Activated CD8-positive, alpha-beta T cell treated with anti-CD3 and anti-CD28 coated beads, Interleukin-2, amount 10 ng/mL, durations not matched to agents 7 days and 5 days (primary cell): ENCODE results near the gene C17orf114.
A peak's percentile ranks its signal among the peaks of the same experiment; 100 is the strongest.

Experiments used
- ATAC-seq: fragments of 150-1000 bp; cut with Tn5 transposase; one replicate; pipeline ENCODE4 v1.10.0; 2021; ENCODE audit warnings: moderate library complexity
- CTCF ChIA-PET: fragments of 350-600 bp; sonication (Branson Sonifier 250); formaldehyde crosslinking; loops from one replicate; lab custom pipeline; 2021; ENCODE audit warnings: antibody characterized with exemption; lab: Charles Lee
- POLR2A ChIA-PET: fragments of 350-600 bp; sonication (Branson Sonifier 250); formaldehyde crosslinking; loops from one replicate; lab custom pipeline; 2021; ENCODE audit warnings: antibody characterized with exemption; lab: Charles Lee
- DNase-seq: peaks from one replicate; pipeline ENCODE4 v3.0.0-alpha.2; 2020
- H3K27ac Mint-ChIP-seq: one replicate; pipeline ENCODE4 v1.8.0; 2021; ENCODE audit warnings: mild to moderate bottlenecking, mixed read lengths
- H3K27me3 Mint-ChIP-seq: one replicate; pipeline ENCODE4 v1.8.0; 2021; ENCODE audit warnings: low read depth, mixed read lengths
- H3K36me3 Mint-ChIP-seq: one replicate; pipeline ENCODE4 v1.8.0; 2021; ENCODE audit warnings: low read depth, mixed read lengths
- H3K4me1 Mint-ChIP-seq: one replicate; pipeline ENCODE4 v1.8.0; 2021; ENCODE audit warnings: low read depth, mixed read lengths
- H3K4me3 Mint-ChIP-seq: one replicate; pipeline ENCODE4 v1.8.0; 2021; ENCODE audit warnings: mild to moderate bottlenecking, mixed read lengths
- H3K9me3 Mint-ChIP-seq: one replicate; pipeline ENCODE4 v1.8.0; 2022; ENCODE audit warnings: mixed read lengths; ENCODE audit not compliant: insufficient read depth

Gene C17orf114

DNA sequence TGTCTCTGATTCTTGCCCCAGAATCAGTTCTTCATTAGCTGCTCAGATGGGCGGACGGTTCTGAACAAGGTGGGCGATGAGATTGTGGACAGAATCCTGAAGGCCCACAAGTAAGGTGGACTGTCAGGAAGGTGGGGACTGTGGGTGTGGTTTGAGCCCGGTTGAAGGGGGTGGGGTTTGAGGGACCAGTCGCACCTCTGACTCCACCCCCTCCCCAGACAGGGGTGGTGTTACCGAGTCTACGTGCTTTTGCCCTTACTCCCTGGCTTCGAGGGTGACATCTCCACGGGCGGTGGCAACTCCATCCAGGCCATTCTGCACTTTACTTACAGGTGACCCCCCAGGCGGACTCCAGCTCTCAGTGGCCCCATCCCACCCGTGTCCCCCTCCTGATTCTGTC lies 16.1 kb upstream of the C17orf114 start:
- Mint-ChIP-seq H3K27ac (no peak overlapping the region), H3K4me1 (no peaks in the 10 kb centered on the region), H3K36me3 (no peaks in the 10 kb centered on the region), H3K9me3 (no peaks in the 10 kb centered on the region), H3K27me3 (no peaks in the 10 kb centered on the region), H3K4me3 (no peak overlapping the region)
- ATAC-seq = no peak
- ChIA-PET CTCF (no interaction called here), POLR2A (no interaction called here)
- DNase-seq = no peak

DNA sequence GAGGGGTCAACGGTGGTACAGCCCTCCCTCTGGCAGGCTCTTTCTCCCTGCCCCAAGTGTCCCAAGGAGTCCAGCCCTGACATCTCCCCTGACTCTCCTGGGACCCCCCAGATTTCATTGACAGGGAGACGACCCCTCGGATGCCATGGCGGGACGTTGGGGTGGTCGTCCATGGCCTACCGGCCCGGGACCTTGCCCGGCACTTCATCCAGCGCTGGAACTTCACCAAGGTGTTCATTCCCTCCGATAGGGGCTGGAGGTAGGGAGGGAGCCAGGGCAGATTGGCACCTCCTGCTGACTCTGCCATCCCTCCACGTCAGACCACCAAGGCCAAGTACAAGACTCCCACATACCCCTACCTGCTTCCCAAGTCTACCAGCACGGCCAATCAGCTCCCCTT lies 14.7 kb upstream of the C17orf114 start:
- no peaks in the 10 kb centered on the region for H3K36me3 Mint-ChIP-seq

DNA sequence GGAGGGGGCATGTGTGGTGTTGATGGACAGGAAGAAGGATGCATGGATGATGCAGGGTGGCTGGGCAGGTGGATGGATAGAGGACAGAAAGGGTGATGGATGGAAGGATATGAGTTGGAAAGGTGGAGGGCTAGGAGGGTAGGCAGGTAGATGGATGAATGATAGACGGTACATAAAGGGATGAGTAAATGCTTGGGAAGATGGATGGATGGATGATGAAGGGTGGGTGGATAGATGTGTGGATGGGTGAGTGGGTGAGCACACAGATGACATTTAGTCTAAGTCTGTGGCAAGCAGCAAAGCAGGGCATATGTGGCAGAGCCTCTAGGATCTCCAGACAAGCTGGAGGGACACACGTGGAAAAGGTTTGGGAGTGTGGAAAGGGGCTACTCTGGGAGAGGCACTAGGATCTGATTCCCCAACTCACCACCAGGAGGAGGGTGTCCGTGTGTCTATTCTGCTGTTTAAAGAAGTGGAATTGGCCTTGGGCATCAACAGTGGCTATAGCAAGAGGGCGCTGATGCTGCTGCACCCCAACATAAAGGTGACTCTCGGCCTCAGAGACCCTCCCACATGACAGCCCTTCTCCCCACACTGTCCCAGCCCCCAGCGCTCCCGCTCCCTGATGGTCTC lies 13.0 kb upstream of the C17orf114 start:
- H3K4me1 Mint-ChIP-seq = peaks cover 2% of the 10 kb centered on the region
- ATAC-seq (no peak), DNase-seq (no peak)
- ChIA-PET POLR2A (no interaction called here), CTCF (interaction anchor here (0.8 kb wide), 1 partner anchor 27 kb away, joined by 3 read pairs; no protein-coding TSS in a partner anchor)
- H3K4me3 Mint-ChIP-seq = no peak overlapping the region
- H3K27ac Mint-ChIP-seq = no peak overlapping the region
- peaks cover 3% of the 10 kb centered on the region for H3K36me3 Mint-ChIP-seq
- H3K27me3 Mint-ChIP-seq = no peaks in the 10 kb centered on the region
- no peaks in the 10 kb centered on the region for H3K9me3 Mint-ChIP-seq

More for the DNA sequence above, 14.7 kb upstream of the C17orf114 start:
- DNase-seq (no peak), ATAC-seq (no peak)
- H3K27me3 Mint-ChIP-seq = no peaks in the 10 kb centered on the region
- H3K4me3 Mint-ChIP-seq = no peak overlapping the region
- H3K9me3 Mint-ChIP-seq = no peaks in the 10 kb centered on the region
- H3K27ac Mint-ChIP-seq = no peak overlapping the region
- H3K4me1 Mint-ChIP-seq = no peaks in the 10 kb centered on the region
- ChIA-PET CTCF (interaction anchor here (1.1 kb wide), 1 partner anchor 192 kb away, joined by 3 read pairs; no protein-coding TSS in a partner anchor), POLR2A (no interaction called here)

DNA sequence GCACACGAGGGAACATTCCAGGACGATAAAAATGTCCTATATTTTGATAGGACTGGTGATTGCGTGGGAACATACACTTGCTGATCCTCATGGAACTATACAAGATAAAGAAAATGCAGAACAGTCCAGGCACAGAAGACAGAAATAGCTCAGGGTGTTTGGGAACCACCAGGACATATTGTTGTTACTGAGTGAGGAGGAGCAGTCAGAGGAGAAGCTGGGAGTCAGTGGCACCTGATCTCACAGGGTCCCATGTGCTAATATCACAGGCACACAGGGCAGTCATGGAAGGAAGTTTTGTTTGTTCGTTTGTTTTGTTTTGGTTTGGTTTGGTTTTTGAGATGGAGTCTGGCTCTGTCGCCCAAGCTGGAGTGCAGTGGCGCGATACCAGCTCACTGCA lies 10.6 kb upstream of the C17orf114 start:
- ATAC-seq = no peak
- H3K4me1 Mint-ChIP-seq = peaks cover 7% of the 10 kb centered on the region
- no peak overlapping the region for H3K27ac Mint-ChIP-seq
- ChIA-PET CTCF (interaction anchor here (1.5 kb wide), 1 partner anchor 23 kb away, joined by 4 read pairs; no protein-coding TSS in a partner anchor), POLR2A (no interaction called here)
- no peak for DNase-seq
- H3K9me3 Mint-ChIP-seq = no peaks in the 10 kb centered on the region
- H3K36me3 Mint-ChIP-seq = peaks cover 11% of the 10 kb centered on the region
- no peak overlapping the region for H3K4me3 Mint-ChIP-seq
- no peaks in the 10 kb centered on the region for H3K27me3 Mint-ChIP-seq

GRCh38 chr17:4811471-4811870 lies 9.3 kb upstream of the C17orf114 start:
- no peak overlapping the region for H3K27ac Mint-ChIP-seq
- ATAC-seq (no peak), DNase-seq (no peak)
- H3K4me1 Mint-ChIP-seq = peaks cover 10% of the 10 kb centered on the region
- ChIA-PET CTCF (no interaction called here), POLR2A (interaction anchor here (0.7 kb wide), 1 partner anchor 16 kb away, joined by 3 read pairs; the partner anchor contains the start of gene PSMB6)
- H3K36me3 Mint-ChIP-seq = peaks cover 11% of the 10 kb centered on the region
- no peak overlapping the region for H3K4me3 Mint-ChIP-seq
- no peaks in the 10 kb centered on the region for H3K9me3 Mint-ChIP-seq
- H3K27me3 Mint-ChIP-seq = no peaks in the 10 kb centered on the region

- H3K9me3 Mint-ChIP-seq = no peaks in the 10 kb centered on the region
- H3K36me3 Mint-ChIP-seq = peaks cover 11% of the 10 kb centered on the region
- DNase-seq (no peak), ATAC-seq (no peak)
- POLR2A ChIA-PET = interaction anchor here (0.7 kb wide), 1 partner anchor 15 kb away, joined by 3 read pairs; the partner anchor contains the start of gene PSMB6
- H3K4me1 Mint-ChIP-seq = peaks cover 16% of the 10 kb centered on the region
- H3K27ac Mint-ChIP-seq = no peak overlapping the region
- H3K4me3 Mint-ChIP-seq = no peak overlapping the region
- H3K27me3 Mint-ChIP-seq = peaks cover 5% of the 10 kb centered on the region
- CTCF ChIA-PET = no interaction called here
Measured at GRCh38 chr17:4810696-4811290, 8.7 kb upstream of the C17orf114 start.

DNA sequence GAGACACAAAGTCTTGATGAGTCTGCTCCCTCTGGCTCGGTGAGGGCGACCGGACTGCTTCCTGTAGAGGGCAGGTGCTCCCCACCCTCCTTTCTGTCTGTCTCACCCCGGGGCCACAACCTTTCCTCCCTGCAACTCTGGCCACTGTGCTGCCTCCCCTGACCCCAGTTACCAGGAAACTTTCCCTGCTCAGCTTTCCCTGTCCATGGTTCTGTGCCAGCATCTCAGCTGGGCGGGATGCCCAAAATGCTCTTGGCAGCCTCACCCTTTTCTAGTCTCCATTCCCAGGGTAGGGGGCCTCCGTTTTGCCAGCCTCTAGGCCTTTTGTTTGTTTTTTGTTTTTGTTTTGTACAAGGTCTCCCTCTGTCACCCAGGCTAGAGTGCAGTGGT lies 6.2 kb upstream of the C17orf114 start:
- DNase-seq = no peak
- Mint-ChIP-seq H3K4me1 (peaks cover 16% of the 10 kb centered on the region), H3K9me3 (no peaks in the 10 kb centered on the region), H3K27ac (no peak overlapping the region), H3K4me3 (peak overlapping the region; percentile 74), H3K36me3 (peaks cover 11% of the 10 kb centered on the region), H3K27me3 (peaks cover 5% of the 10 kb centered on the region)
- ATAC-seq = no peak
- ChIA-PET CTCF (interaction anchor here (1.5 to 2.1 kb wide), 4 partner anchors 12 to 241 kb away, joined by 4 to 8 read pairs (median 5); partner anchors contain the start of genes ARRB2 and PSMB6), POLR2A (interaction anchor here (0.9 to 1.1 kb wide), 2 partner anchors 18 to 29 kb away, joined by 4 to 9 read pairs; no protein-coding TSS in a partner anchor)

GRCh38 chr17:4807605-4808377 lies 5.7 kb upstream of the C17orf114 start:
- H3K4me3 Mint-ChIP-seq = peak overlapping the region; percentile 74
- peaks cover 16% of the 10 kb centered on the region for H3K4me1 Mint-ChIP-seq
- DNase-seq (no peak), ATAC-seq (no peak)
- ChIA-PET POLR2A (interaction anchor here (0.8 to 2.0 kb wide), 4 partner anchors 18 to 98 kb away, joined by 3 to 12 read pairs (median 4); no protein-coding TSS in a partner anchor), CTCF (interaction anchor here (1.4 to 2.1 kb wide), 5 partner anchors 11 to 241 kb away, joined by 3 to 8 read pairs (median 4); partner anchors contain the start of genes ARRB2, C17orf107 and PSMB6)
- H3K36me3 Mint-ChIP-seq = peaks cover 11% of the 10 kb centered on the region
- H3K27me3 Mint-ChIP-seq = peaks cover 5% of the 10 kb centered on the region
- no peak overlapping the region for H3K27ac Mint-ChIP-seq
- no peaks in the 10 kb centered on the region for H3K9me3 Mint-ChIP-seq

GRCh38 chr17:4806777-4807604 lies 4.9 kb upstream of the C17orf114 start, which contains the start of gene PLD2:
PLD2 (plus strand) TSS chr17:4807152; CDS start chr17:4807773, 621 bp downstream.
- ATAC-seq = peak; percentile 99
- ChIA-PET POLR2A (interaction anchor here (0.6 to 2.0 kb wide), 6 partner anchors 11 to 132 kb away, joined by 3 to 12 read pairs (median 3); partner anchors contain the start of genes PSMB6 and SLC25A11), CTCF (interaction anchor here (0.8 to 2.1 kb wide), 6 partner anchors 10 to 97 kb away, joined by 3 to 8 read pairs (median 4); partner anchors contain the start of genes ARRB2, C17orf107 and PSMB6)
- Mint-ChIP-seq H3K9me3 (no peaks in the 10 kb centered on the region), H3K4me3 (peak within 1 kb of the TSS; percentile 76), H3K4me1 (peaks cover 16% of the 10 kb centered on the region), H3K27ac (no peak within 1 kb of the TSS), H3K36me3 (peaks cover 11% of the 10 kb centered on the region), H3K27me3 (peaks cover 5% of the 10 kb centered on the region)
- DNase-seq = peak; percentile 90

- Mint-ChIP-seq H3K27ac (no peak overlapping the region), H3K9me3 (no peaks in the 10 kb centered on the region), H3K4me1 (peaks cover 16% of the 10 kb centered on the region), H3K4me3 (peak overlapping the region; percentile 76), H3K36me3 (peaks cover 11% of the 10 kb centered on the region), H3K27me3 (peaks cover 5% of the 10 kb centered on the region)
- ChIA-PET CTCF (interaction anchor here (0.8 to 1.6 kb wide), 4 partner anchors 9 to 93 kb away, joined by 3 to 5 read pairs (median 3); partner anchors contain the start of gene C17orf107), POLR2A (interaction anchor here (0.6 to 2.0 kb wide), 5 partner anchors 10 to 133 kb away, joined by 3 to 12 read pairs (median 3); partner anchors contain the start of genes PSMB6 and SLC25A11)
- no peak for ATAC-seq
- no peak for DNase-seq
Measured at GRCh38 chr17:4806456-4806776, 4.3 kb upstream of the C17orf114 start.
